Measurements from ENCODE around the gene FOXA1.

The FOXA1 gene

GRCh38 chr14:37589715-37590427 lies 5.2 kb downstream of the FOXA1 start:
- no peak for DNase-seq (ENCODE audit: low read depth)

GRCh38 chr14:37588956-37589714 lies 5.9 kb downstream of the FOXA1 start:
- no peak for DNase-seq (ENCODE audit: low read depth)

GRCh38 chr14:37588667-37588955 lies 6.4 kb downstream of the FOXA1 start:
- no peak for DNase-seq (ENCODE audit: low read depth)

- DNase-seq (ENCODE audit: low read depth) = no peak
Measured at GRCh38 chr14:37587881-37588666, 7.0 kb downstream of the FOXA1 start.

GRCh38 chr14:37587131-37587803 lies 7.8 kb downstream of the FOXA1 start:
- no peak for DNase-seq (ENCODE audit: low read depth)

GRCh38 chr14:37586797-37587130 lies 8.3 kb downstream of the FOXA1 start:
- DNase-seq (ENCODE audit: low read depth) = no peak

GRCh38 chr14:37585971-37586796 lies 8.9 kb downstream of the FOXA1 start:
- no peak for DNase-seq (ENCODE audit: low read depth)

GRCh38 chr14:37585101-37585511 lies 9.9 kb downstream of the FOXA1 start:
- DNase-seq (ENCODE audit: low read depth) = no peak

GRCh38 chr14:37584211-37585100 lies 10.6 kb downstream of the FOXA1 start:
- no peak for DNase-seq (ENCODE audit: low read depth)

- DNase-seq (ENCODE audit: low read depth) = no peak
Measured at GRCh38 chr14:37583358-37584210, 11.5 kb downstream of the FOXA1 start.

- DNase-seq (ENCODE audit: low read depth) = no peak
Measured at GRCh38 chr14:37580146-37580545, 14.9 kb downstream of the FOXA1 start.

GRCh38 chr14:37579274-37579673 lies 15.8 kb downstream of the FOXA1 start:
- DNase-seq (ENCODE audit: low read depth) = no peak

GRCh38 chr14:37573356-37573755 lies 21.7 kb downstream of the FOXA1 start:
- DNase-seq (ENCODE audit: low read depth) = no peak

GRCh38 chr14:37571391-37571790 lies 23.7 kb downstream of the FOXA1 start:
- DNase-seq (ENCODE audit: low read depth) = no peak

- DNase-seq (ENCODE audit: low read depth) = no peak
Measured at GRCh38 chr14:37569729-37570128, 25.3 kb downstream of the FOXA1 start.

- no peak for DNase-seq (ENCODE audit: low read depth)
Measured at GRCh38 chr14:37566811-37567371, 28.2 kb downstream of the FOXA1 start.

GRCh38 chr14:37565550-37565949 lies 29.5 kb downstream of the FOXA1 start:
- DNase-seq (ENCODE audit: low read depth) = no peak

GRCh38 chr14:37563189-37563588 lies 31.9 kb downstream of the FOXA1 start:
- no peak for DNase-seq (ENCODE audit: low read depth)

- no peak for DNase-seq (ENCODE audit: low read depth)
Measured at GRCh38 chr14:37559386-37559785, 35.7 kb downstream of the FOXA1 start.
